HCT116 (cell line): ENCODE results near the gene DDX6. TPM values are rescaled to one million over a fixed set of nuclear protein-coding genes. Genes with fewer than 3 reads are reported as not detected.
"Not testable (repeated sequence)": the region's sequence is repeated elsewhere in the genome, so short reads cannot be mapped to it uniquely, and the experiment has no call there.

Experiments
- ATAC-seq: fragments of 200-7000 bp; cut with Tn5 transposase; 2 replicates; pipeline ENCODE4 v1.9.1; 2020; ENCODE audit warnings: mild to moderate bottlenecking, moderate library complexity
- BruUV-seq: library from RNA; stranded (reverse); fragments of 400-500 nt; replicated peaks from 2 replicates; lab custom pipeline; 2021; lab: Mats Ljungman, UMichigan
- CTCF ChIA-PET: fragments of 300-600 bp; sonication (Branson Sonifier 250); formaldehyde crosslinking; loops from one replicate; lab custom pipeline; 2021; ENCODE audit warnings: antibody characterized with exemption; lab: Charles Lee
- POLR2A ChIA-PET: fragments of 300-600, 350-600 bp; sonication (Branson Sonifier 250); formaldehyde crosslinking; loops from one replicate; lab custom pipeline; 2021; ENCODE audit warnings: antibody characterized with exemption; lab: Charles Lee
- RAD21 ChIA-PET, 2 experiments: fragments of 300-600 bp; sonication (Branson Sonifier 250); formaldehyde crosslinking; loops; one replicate each; lab custom pipeline; 2023; ENCODE audit warnings: low total read pairs in 2 of 2; ENCODE audit not compliant: uncharacterized antibody in 2 of 2, unreplicated experiment in 2 of 2, low non-redundant PET in 1 of 2; lab: Charles Lee
- DNase-seq: peaks from one replicate; pipeline ENCODE4 v3.0.0-alpha.2; 2010; ENCODE audit warnings: low read depth, low spot score
- H2AFZ ChIP-seq: fragments of 200-600 bp; shearing (Covaris generic), sonication (generic); 2 replicates; pipeline ENCODE4 v1.6.1; 2017; ENCODE audit warnings: low read depth, mixed run types, mixed read lengths, antibody characterized with exemption, low read length; ENCODE audit not compliant: poor library complexity, severe bottlenecking
- H3K27ac ChIP-seq: 2 replicates; pipeline ENCODE4 v1.5.1; 2012; ENCODE audit warnings: low read depth, low read length
- H3K27me3 ChIP-seq: fragments of 200-600 bp; sonication (generic); 2 replicates; pipeline ENCODE4 v1.6.1; 2016; ENCODE audit warnings: mixed run types, low read length, mixed read lengths; ENCODE audit not compliant: insufficient read depth
- H3K36me3 ChIP-seq, 2 experiments: fragments of 200-500 bp in 1 of 2; fragments of 200-600 bp in 1 of 2; sonication (Bioruptor generic) in 1 of 2; sonication (generic) in 1 of 2; 2 replicates each; pipeline versions ENCODE4 v1.5.1 to v1.6.1; 2014 to 2016; ENCODE audit warnings: low read length in 2 of 2, inconsistent platforms in 1 of 2, mixed read lengths in 1 of 2, mixed run types in 1 of 2; ENCODE audit not compliant: insufficient read depth in 2 of 2, control insufficient read depth in 1 of 2
- H3K4me1 ChIP-seq, 2 experiments: fragments of 200-600 bp in 1 of 2; sonication (generic) in 1 of 2; 2 replicates each; pipeline versions ENCODE4 v1.5.1 to v1.6.1; 2012 to 2017; ENCODE audit warnings: low read length in 2 of 2, inconsistent platforms in 1 of 2, mild to moderate bottlenecking in 1 of 2, mixed read lengths in 1 of 2, mixed run types in 1 of 2, moderate library complexity in 1 of 2; ENCODE audit not compliant: insufficient read depth in 2 of 2, control insufficient read depth in 1 of 2
- H3K4me2 ChIP-seq: fragments of 200-600 bp; sonication (generic); 2 replicates; pipeline ENCODE4 v1.6.1; 2017; ENCODE audit warnings: mixed run types, low read length, mixed read lengths
- H3K4me3 ChIP-seq, 2 experiments: fragments of 200-600 bp in 1 of 2; sonication (generic) in 1 of 2; replicated peaks in 1 of 2; 2 replicates each; pipeline ENCODE4 v1.5.1; 2011 to 2016; ENCODE audit warnings: low read length in 2 of 2, control low read depth in 1 of 2, low read depth in 1 of 2, mild to moderate bottlenecking in 1 of 2, mixed read lengths in 1 of 2, mixed run types in 1 of 2
- H3K79me2 ChIP-seq: fragments of 200-600 bp; sonication (generic); 2 replicates; pipeline ENCODE4 v1.6.1; 2017; ENCODE audit warnings: mild to moderate bottlenecking, mixed run types, low read length, moderate library complexity, mixed read lengths; ENCODE audit not compliant: insufficient read depth
- H3K9ac ChIP-seq: fragments of 200-600 bp; sonication (generic); 2 replicates; pipeline ENCODE4 v1.6.1; 2016; ENCODE audit warnings: low read length, mixed read lengths
- H3K9me2 ChIP-seq: fragments of 200-600 bp; sonication (generic), shearing (Covaris generic); 2 replicates; pipeline ENCODE4 v1.6.1; 2017; ENCODE audit warnings: mixed run types, mild to moderate bottlenecking, moderate library complexity; ENCODE audit not compliant: insufficient read depth
- H3K9me3 ChIP-seq, 2 experiments: fragments of 200-500 bp in 1 of 2; fragments of 200-600 bp in 1 of 2; sonication (Bioruptor generic) in 1 of 2; sonication (generic) in 1 of 2; 2 replicates each; pipeline ENCODE4 v1.6.1; 2014 to 2017; ENCODE audit warnings: low read length in 2 of 2, mixed read lengths in 2 of 2, inconsistent platforms in 1 of 2, low read depth in 1 of 2, mild to moderate bottlenecking in 1 of 2, mixed run types in 1 of 2, moderate library complexity in 1 of 2; ENCODE audit not compliant: control insufficient read depth in 1 of 2, insufficient read depth in 1 of 2
- H4K20me1 ChIP-seq: fragments of 200-600 bp; sonication (generic), shearing (Covaris generic); 2 replicates; pipeline ENCODE4 v1.6.1; 2017; ENCODE audit warnings: mixed run types, mild to moderate bottlenecking, moderate library complexity; ENCODE audit not compliant: insufficient read depth
- JUND ChIP-seq: IDR thresholded peaks from 2 replicates; pipeline ENCODE4 v1.6.1; 2012
- SRF ChIP-seq: IDR thresholded peaks from 2 replicates; pipeline ENCODE4 v1.6.1; 2012; ENCODE audit warnings: low read depth
- intact Hi-C: fragments of 100-400 bp; cut with micrococcal nuclease; formaldehyde crosslinking; loops from 2 replicates; pipeline ENCODE4 v1.10.0; 2022
- total RNA-seq: library from RNA; stranded (reverse); gene quantifications from one replicate; pipeline ENCODE4 v1.2.1, GENCODE V29; 2021; ENCODE audit not compliant: unreplicated experiment
- TF ChIP-seq, protein P1 (sequence below): IDR thresholded peaks from 2 replicates; pipeline ENCODE4 v1.6.1; 2012; ENCODE audit warnings: low read depth

The DDX6 gene
- total RNA-seq, 1 experiment from 2014 or later = 150 TPM

DNA sequence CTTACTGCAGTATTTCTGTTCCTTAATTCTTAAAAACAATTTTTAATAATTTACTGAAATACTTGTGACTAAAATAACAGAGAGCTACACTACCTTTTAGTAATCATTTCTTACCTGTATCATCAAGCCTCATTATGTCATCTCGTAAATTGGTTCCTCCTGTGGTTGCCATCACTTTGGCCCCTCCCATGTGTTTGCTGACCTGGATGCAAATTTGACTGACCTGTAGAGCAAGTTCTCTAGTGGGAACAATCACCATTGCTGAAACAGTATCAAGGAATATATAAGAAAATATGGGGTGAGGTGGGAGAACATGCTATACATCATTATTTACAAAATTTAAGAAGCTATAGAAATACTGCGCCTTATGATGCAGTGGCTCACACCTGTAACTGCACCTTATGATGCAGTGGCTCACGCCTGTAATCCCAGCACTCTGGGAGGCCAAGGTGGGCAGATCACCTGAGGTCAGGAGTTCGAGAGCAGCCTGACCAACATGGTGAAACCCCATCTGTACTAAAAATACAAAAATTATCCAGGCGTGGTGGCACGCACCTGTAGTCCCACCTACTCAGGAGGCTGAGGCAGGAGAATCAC, 25.8 kb downstream of the DDX6 start:
- H3K9me2 ChIP-seq, H4K20me1 ChIP-seq, POLR2A ChIA-PET, H3K9me3 ChIP-seq, CTCF ChIA-PET, RAD21 ChIA-PET, H3K4me1 ChIP-seq, H3K27me3 ChIP-seq, intact Hi-C loops, BruUV-seq, H3K9ac ChIP-seq, H3K4me2 ChIP-seq, H3K27ac ChIP-seq, H3K4me3 ChIP-seq, H2AFZ ChIP-seq, DNase-seq: not testable (repeated sequence)
- ATAC-seq = peak; percentile 52; the same call in 1 of the 2 replicates
- peaks cover 30 to 34% of the 10 kb centered on the region in 2 experiments for H3K36me3 ChIP-seq
- H3K79me2 ChIP-seq = peaks cover 82% of the 10 kb centered on the region

DNA sequence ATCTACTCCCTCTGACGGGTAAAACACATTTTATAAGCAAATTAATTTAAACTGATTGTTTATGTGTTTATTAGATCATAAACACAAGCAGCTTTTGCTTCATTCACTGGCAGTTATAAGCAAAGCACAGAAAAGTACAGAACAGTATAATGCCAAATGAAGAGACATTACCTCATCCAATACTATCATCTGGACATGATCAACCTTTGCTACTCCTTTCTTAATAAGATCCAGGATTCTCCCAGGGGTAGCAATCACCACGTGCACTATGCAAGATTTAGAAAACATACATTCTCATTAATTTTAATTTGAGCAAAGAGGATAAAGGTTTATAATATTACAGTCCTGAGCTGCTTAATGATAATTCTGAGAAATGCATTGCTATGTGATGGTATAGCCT, 27.9 kb downstream of the DDX6 start:
- no peaks in the 10 kb centered on the region for H3K27me3 ChIP-seq
- H2AFZ ChIP-seq = no peak overlapping the region
- no peak overlapping the region for H3K27ac ChIP-seq
- H3K9me2 ChIP-seq = no peaks in the 10 kb centered on the region
- H3K79me2 ChIP-seq = peaks cover 76% of the 10 kb centered on the region
- CTCF ChIA-PET = no interaction called here
- TF ChIP-seq, protein P1, sequence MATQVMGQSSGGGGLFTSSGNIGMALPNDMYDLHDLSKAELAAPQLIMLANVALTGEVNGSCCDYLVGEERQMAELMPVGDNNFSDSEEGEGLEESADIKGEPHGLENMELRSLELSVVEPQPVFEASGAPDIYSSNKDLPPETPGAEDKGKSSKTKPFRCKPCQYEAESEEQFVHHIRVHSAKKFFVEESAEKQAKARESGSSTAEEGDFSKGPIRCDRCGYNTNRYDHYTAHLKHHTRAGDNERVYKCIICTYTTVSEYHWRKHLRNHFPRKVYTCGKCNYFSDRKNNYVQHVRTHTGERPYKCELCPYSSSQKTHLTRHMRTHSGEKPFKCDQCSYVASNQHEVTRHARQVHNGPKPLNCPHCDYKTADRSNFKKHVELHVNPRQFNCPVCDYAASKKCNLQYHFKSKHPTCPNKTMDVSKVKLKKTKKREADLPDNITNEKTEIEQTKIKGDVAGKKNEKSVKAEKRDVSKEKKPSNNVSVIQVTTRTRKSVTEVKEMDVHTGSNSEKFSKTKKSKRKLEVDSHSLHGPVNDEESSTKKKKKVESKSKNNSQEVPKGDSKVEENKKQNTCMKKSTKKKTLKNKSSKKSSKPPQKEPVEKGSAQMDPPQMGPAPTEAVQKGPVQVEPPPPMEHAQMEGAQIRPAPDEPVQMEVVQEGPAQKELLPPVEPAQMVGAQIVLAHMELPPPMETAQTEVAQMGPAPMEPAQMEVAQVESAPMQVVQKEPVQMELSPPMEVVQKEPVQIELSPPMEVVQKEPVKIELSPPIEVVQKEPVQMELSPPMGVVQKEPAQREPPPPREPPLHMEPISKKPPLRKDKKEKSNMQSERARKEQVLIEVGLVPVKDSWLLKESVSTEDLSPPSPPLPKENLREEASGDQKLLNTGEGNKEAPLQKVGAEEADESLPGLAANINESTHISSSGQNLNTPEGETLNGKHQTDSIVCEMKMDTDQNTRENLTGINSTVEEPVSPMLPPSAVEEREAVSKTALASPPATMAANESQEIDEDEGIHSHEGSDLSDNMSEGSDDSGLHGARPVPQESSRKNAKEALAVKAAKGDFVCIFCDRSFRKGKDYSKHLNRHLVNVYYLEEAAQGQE = no peak
- TF ChIP-seq SRF (no peak), JUND (no peak)
- ATAC-seq (no peak), DNase-seq (no peak)
- RAD21 ChIA-PET = no interaction called here
- BruUV-seq = no TSS peak
- H3K36me3 ChIP-seq = peaks cover 42 to 45% of the 10 kb centered on the region in 2 experiments
- H3K4me2 ChIP-seq = no peak overlapping the region
- no peak overlapping the region for H3K4me3 ChIP-seq
- POLR2A ChIA-PET = no interaction called here
- H3K9ac ChIP-seq = no peak overlapping the region
- no peaks in the 10 kb centered on the region for H3K9me3 ChIP-seq
- intact Hi-C loops = no loop called here
- no peaks in the 10 kb centered on the region for H3K4me1 ChIP-seq
- 0 out of 2 replicates have a peak, but pooled peaks cover 3% of the 10 kb centered on the region for H4K20me1 ChIP-seq

DNA sequence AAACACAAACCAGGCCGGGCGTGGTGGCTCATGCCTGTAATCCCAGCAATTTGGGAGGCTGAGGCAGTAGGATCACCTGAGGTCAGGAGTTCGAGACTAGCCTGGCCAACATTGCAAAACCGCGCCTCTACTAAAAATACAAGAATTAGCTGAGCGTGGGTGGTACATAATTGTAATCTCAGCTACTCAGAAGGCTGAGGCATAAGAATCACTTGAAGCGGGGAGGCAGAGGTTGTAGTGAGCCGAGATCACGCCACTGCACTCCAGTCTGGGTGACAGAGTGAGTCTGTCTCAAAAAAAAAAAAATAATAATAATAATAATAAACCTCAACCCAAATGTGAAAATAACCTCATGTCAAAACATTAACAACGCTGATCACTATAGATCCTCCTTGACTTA, 29.0 kb downstream of the DDX6 start:
- H3K4me3 ChIP-seq, H3K27me3 ChIP-seq, H3K9ac ChIP-seq, H2AFZ ChIP-seq, H3K4me2 ChIP-seq, H3K9me3 ChIP-seq, H4K20me1 ChIP-seq, BruUV-seq, H3K9me2 ChIP-seq, H3K4me1 ChIP-seq, RAD21 ChIA-PET, intact Hi-C loops, H3K27ac ChIP-seq, POLR2A ChIA-PET, ATAC-seq, DNase-seq, CTCF ChIA-PET: not testable (repeated sequence)
- Histone ChIP-seq H3K36me3 (peaks cover 41 to 50% of the 10 kb centered on the region in 2 experiments), H3K79me2 (peaks cover 67% of the 10 kb centered on the region)
